Activated CD4-positive, alpha-beta T cell treated with anti-CD3 and anti-CD28 coated beads, Interleukin-2, amount 10 ng/mL, durations not matched to agents 7 days and 5 days (primary cell): ENCODE measurements around the gene OSBP2. TPM values are rescaled to one million over a fixed set of nuclear protein-coding genes. Genes with fewer than 3 reads are reported as not detected.

Source experiments
- CTCF ChIA-PET: fragments of 350-600 bp; sonication (Branson Sonifier 250); formaldehyde crosslinking; loops from one replicate; lab custom pipeline; 2021; ENCODE audit warnings: antibody characterized with exemption; lab: Charles Lee
- POLR2A ChIA-PET: fragments of 350-600 bp; sonication (Branson Sonifier 250); formaldehyde crosslinking; loops from one replicate; lab custom pipeline; 2021; ENCODE audit warnings: antibody characterized with exemption; lab: Charles Lee
- DNase-seq: peaks from one replicate; pipeline ENCODE4 v3.0.0-alpha.2; 2020
- H3K27ac Mint-ChIP-seq: one replicate; pipeline ENCODE4 v1.8.0; 2021; ENCODE audit warnings: mild to moderate bottlenecking, moderate library complexity, mixed read lengths
- H3K27me3 Mint-ChIP-seq: one replicate; pipeline ENCODE4 v1.8.0; 2021; ENCODE audit warnings: mixed read lengths
- H3K36me3 Mint-ChIP-seq: one replicate; pipeline ENCODE4 v1.8.0; 2021; ENCODE audit warnings: low read depth, mixed read lengths
- H3K4me1 Mint-ChIP-seq: one replicate; pipeline ENCODE4 v1.8.0; 2021; ENCODE audit warnings: mixed read lengths
- H3K4me3 Mint-ChIP-seq: one replicate; pipeline ENCODE4 v1.8.0; 2021; ENCODE audit warnings: mild to moderate bottlenecking, moderate library complexity, mixed read lengths
- H3K9me3 Mint-ChIP-seq: one replicate; pipeline ENCODE4 v1.8.0; 2021; ENCODE audit warnings: mixed read lengths
- total RNA-seq, 2 experiments: library from RNA; stranded (reverse); gene quantifications; one replicate each; pipeline ENCODE4 v1.2.3, GENCODE V29; 2021

OSBP2 gene
- total RNA-seq, 2 experiments from 2014 or later: 1.1 TPM

DNA sequence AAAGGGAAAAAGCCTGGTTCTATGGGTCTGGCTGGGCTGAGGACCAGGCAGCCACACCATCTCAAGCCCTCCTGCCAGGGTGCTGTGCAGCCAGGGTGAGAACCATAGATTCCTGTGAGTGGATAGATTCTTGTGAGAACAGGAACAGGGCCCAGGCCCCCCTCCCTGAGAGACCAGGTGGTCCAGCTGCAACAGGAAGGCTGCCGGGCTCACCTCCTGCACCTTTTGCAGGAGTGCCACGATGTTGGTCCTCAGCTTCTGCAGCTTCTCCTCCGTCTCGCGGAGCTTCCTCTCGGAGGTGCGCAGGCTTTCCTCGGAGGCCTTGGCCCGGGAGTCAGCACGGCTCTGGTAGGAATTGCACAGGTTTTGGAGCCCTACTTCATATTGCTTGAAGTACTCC lies 233.1 kb downstream of the OSBP2 start:
- POLR2A ChIA-PET: no interaction called here
- Mint-ChIP-seq H3K9me3 (no peaks in the 10 kb centered on the region), H3K27me3 (no peaks in the 10 kb centered on the region), H3K36me3 (peaks cover 53% of the 10 kb centered on the region), H3K27ac (no peak overlapping the region), H3K4me1 (peaks cover 3% of the 10 kb centered on the region), H3K4me3 (no peak overlapping the region)
- no peak for DNase-seq
- CTCF ChIA-PET: no interaction called here

DNA sequence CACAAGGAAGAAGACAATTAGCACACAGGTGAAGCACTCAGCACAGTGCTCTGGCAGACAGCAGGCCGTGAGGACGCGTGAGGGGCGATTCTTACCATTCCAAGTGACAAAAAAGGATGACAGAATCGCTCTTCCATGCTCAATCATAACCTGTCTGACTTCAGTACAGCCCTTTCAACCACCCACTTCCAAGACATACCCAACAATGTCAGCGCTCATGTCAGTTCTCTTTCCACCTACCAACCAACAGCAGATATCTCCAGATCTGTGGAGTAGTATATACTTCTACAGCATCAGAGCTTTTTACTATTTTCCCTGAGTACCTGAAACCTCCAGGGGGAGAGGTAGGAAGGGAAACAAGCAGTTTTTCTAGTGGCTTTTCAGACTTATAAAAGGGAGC lies 233.7 kb downstream of the OSBP2 start:
- ChIA-PET POLR2A (no interaction called here), CTCF (no interaction called here)
- Mint-ChIP-seq H3K9me3 (no peaks in the 10 kb centered on the region), H3K36me3 (peaks cover 56% of the 10 kb centered on the region), H3K27me3 (no peaks in the 10 kb centered on the region), H3K4me3 (no peak overlapping the region), H3K4me1 (peaks cover 3% of the 10 kb centered on the region), H3K27ac (no peak overlapping the region)
- no peak for DNase-seq

DNA sequence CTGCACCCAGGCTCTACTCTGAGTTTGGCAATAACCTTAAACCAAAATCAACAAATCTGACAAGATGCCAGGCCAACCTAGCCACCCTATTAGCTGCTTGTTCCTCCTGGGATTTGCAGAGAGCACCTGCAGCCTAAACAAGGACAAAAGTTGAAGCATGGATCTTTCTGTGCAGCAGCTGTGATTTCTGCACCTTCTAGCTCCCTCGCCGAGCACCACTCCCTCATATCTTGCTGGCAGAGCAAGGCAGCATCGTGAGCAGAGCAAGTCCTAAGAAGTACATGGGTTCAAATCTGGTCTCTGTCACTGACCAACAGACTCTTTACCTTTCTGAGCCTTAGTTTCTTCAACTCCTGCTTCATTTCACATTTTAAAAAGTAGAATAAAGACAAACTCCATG lies 235.6 kb downstream of the OSBP2 start:
- no peak for DNase-seq
- ChIA-PET POLR2A (no interaction called here), CTCF (interaction anchor here (0.7 to 1.8 kb wide), 3 partner anchors 9 to 14 kb away, joined by 3 to 8 read pairs (median 4); no protein-coding TSS in a partner anchor)
- Mint-ChIP-seq H3K9me3 (no peaks in the 10 kb centered on the region), H3K27ac (no peak overlapping the region), H3K4me3 (no peak overlapping the region), H3K36me3 (peaks cover 63% of the 10 kb centered on the region), H3K27me3 (no peaks in the 10 kb centered on the region), H3K4me1 (peaks cover 3% of the 10 kb centered on the region)

DNA sequence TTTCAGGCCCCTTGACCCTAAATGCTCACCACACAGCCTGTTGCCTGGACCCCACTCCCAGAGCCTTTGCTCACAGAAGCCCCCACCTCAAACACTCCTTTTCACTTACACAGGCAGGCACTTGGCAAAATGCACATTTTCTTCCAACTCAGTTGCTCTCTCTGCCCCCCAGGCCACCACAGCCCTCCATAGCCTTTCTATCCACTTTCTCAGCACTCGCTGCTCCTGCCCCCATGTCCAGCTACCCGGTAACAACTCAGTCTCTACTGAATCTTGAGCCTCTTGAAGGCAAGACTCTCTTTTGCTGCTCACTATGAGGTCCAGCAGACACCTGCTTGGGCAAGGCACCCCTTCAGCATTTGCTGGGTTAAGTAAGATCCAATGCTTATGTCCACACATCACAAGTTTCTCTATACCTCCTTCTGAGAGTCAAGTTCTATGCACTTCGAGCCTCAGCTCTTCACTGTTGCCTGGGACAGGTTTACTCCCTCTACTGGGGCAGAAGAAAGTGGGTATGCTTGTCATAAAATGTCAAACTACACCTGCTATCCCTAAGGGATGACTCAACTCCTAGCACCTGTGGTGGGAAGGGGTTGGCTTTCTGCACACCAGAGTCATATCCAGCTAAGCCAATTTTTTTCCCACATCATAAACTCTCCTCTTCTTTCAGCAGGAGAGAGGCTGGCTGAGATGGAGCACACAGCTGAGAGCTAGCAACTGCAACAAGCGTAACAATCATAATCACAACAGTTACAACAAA lies 237.0 kb downstream of the OSBP2 start:
- peaks cover 6% of the 10 kb centered on the region for H3K4me1 Mint-ChIP-seq
- H3K9me3 Mint-ChIP-seq: no peaks in the 10 kb centered on the region
- no peaks in the 10 kb centered on the region for H3K27me3 Mint-ChIP-seq
- H3K4me3 Mint-ChIP-seq: no peak overlapping the region
- ChIA-PET POLR2A (no interaction called here), CTCF (no interaction called here)
- DNase-seq: no peak
- peaks cover 70% of the 10 kb centered on the region for H3K36me3 Mint-ChIP-seq
- H3K27ac Mint-ChIP-seq: peak overlapping the region; percentile 6

DNA sequence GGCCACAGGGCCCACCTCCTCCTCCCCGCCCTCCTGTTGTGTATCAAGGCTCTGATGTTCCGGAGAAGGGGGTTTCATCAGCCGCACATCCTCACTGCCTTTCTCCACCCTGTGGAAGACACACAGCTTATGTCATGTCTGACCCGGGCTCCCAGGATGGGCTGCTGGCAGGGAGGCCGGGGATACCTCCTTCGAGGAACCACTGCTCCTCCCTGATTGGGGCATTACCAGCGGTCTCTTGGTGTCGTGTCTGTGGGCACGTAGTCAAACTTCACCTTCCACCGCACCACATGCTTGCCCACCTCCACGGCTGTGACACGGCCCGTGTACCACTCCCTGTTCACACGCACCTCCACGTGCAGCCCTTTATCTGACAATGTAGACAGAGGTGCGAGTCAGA lies 238.0 kb downstream of the OSBP2 start:
- Mint-ChIP-seq H3K9me3 (no peaks in the 10 kb centered on the region), H3K27ac (no peak overlapping the region), H3K4me3 (no peak overlapping the region), H3K36me3 (peaks cover 69% of the 10 kb centered on the region), H3K4me1 (peaks cover 6% of the 10 kb centered on the region), H3K27me3 (no peaks in the 10 kb centered on the region)
- ChIA-PET POLR2A (no interaction called here), CTCF (no interaction called here)
- DNase-seq: no peak

DNA sequence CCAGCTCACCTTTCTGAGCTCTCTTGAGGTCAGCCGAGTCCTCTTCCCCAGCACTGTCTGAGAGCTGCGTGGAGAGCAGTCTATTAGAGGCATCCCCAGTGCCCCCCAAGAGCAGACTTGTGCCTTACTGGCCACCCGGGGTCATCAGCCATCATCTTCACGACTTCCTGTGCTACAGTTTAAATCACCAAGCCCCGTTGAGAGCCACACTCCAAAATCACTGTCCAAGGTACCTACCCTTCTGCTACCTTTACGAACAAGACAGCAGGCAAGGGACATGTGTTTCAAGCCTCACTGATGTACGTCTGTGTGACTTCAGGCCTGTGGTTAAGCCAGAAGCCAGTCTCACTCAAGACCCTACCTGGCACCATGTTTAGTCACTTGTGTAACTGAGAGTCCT lies 238.8 kb downstream of the OSBP2 start:
- POLR2A ChIA-PET: no interaction called here
- Mint-ChIP-seq H3K4me1 (peaks cover 10% of the 10 kb centered on the region), H3K27me3 (no peaks in the 10 kb centered on the region), H3K27ac (no peak overlapping the region), H3K4me3 (no peak overlapping the region), H3K9me3 (no peaks in the 10 kb centered on the region), H3K36me3 (peaks cover 71% of the 10 kb centered on the region)
- DNase-seq: no peak
- CTCF ChIA-PET: no interaction called here

DNA sequence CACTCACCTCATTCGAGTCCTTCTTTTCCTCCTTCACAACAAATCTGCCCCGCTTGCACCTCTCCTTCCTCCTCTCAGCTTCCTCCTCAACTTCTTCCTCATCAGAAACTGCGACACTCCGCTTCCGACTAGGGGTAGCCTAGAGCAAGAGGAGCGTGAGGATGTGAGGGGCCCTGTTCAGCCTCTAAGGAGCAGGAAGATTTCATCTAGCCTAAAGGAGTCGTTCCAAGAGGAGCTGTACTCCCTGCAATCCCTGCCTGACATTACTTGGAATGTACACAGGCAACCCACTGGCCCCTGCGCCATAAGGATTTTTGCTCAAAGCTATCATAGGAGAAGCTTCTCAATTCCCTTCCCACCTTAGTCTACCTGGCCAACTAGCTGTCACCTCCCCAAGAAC lies 239.4 kb downstream of the OSBP2 start:
- Mint-ChIP-seq H3K4me1 (peaks cover 12% of the 10 kb centered on the region), H3K4me3 (no peak overlapping the region), H3K9me3 (no peaks in the 10 kb centered on the region), H3K27me3 (no peaks in the 10 kb centered on the region), H3K27ac (no peak overlapping the region), H3K36me3 (peaks cover 76% of the 10 kb centered on the region)
- ChIA-PET CTCF (no interaction called here), POLR2A (no interaction called here)
- no peak for DNase-seq

DNA sequence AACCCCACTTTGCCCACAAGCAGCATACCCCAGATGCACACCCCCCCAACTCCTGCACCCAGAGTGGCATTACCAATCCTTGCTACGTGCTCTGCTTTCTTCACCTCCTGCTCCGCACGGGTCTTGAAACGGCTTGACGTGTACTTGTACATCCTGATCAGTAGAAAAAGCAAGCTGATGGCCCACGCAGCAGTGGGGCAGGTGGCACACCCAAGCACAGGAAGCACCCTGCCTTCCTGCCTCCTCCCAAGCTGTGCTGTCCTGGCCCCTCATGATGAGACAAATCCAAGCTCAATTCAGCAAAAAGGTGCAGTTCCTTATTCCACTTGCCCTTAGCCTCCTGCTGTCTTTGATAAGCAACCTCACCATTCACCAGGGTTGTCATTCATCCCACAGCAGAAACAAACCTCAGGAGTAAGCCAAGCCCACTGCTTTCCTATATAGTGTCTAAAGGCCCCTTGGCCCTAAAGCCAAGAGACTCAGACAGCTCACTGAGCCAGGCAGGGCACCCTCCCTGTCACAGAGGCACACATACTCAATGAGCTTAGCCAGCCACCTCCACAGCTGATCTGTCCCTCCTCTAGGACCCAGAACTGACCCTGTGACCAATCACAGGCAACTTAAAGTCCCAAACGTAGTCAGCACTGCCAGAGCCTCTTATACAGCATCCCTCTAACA lies 246.2 kb downstream of the OSBP2 start:
- ChIA-PET CTCF (interaction anchor here (0.8 to 1.1 kb wide), 2 partner anchors 11 to 48 kb away, joined by 3 to 4 read pairs; no protein-coding TSS in a partner anchor), POLR2A (no interaction called here)
- Mint-ChIP-seq H3K4me3 (peak overlapping the region; percentile 70), H3K36me3 (peaks cover 85% of the 10 kb centered on the region), H3K4me1 (peaks cover 71% of the 10 kb centered on the region), H3K9me3 (peaks cover 3% of the 10 kb centered on the region), H3K27ac (peak overlapping the region; percentile 94), H3K27me3 (no peaks in the 10 kb centered on the region)
- DNase-seq: peak; percentile 59

DNA sequence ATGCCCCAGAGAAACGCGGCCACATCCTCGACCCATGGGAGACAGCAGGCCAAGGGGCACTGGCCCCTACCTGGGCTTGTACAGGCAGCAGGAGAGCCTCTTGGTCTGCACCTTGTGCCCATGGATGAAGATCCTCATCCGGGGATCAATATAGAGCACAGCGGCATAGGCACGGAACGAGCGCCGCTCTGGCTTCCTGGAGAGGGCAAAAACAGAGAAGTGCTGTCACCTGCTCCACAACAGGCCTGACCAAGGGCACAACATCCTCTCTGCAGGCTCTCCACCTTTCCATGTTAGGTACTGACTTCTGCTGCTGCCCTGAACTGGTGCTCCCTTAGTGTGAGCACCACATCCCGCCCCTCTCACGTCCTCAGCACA lies 246.7 kb downstream of the OSBP2 start:
- no peak for DNase-seq
- peaks cover 85% of the 10 kb centered on the region for H3K36me3 Mint-ChIP-seq
- ChIA-PET POLR2A (no interaction called here), CTCF (no interaction called here)
- peaks cover 3% of the 10 kb centered on the region for H3K9me3 Mint-ChIP-seq
- peak overlapping the region; percentile 70 for H3K4me3 Mint-ChIP-seq
- H3K4me1 Mint-ChIP-seq: peaks cover 76% of the 10 kb centered on the region
- H3K27me3 Mint-ChIP-seq: no peaks in the 10 kb centered on the region
- H3K27ac Mint-ChIP-seq: peak overlapping the region; percentile 94

DNA sequence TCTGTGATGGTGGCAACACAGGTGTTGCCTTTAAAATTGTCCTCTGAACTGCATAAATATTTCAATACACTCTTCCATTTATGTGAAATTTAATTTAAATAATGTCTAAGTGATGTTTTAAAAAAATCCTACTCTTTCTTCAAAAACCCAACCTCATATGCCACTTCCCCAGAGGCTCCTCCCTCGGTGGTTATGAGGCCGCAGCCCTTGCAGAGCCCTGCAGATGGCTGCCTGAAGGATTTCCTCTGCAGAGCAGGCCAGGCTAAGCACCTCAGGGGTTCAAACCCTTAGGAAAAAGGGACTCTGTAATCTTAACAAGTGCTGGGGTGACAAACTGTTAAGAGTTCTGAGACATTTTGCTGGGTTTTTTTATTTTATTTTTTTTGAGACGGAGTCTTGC lies 248.7 kb downstream of the OSBP2 start:
- POLR2A ChIA-PET: no interaction called here
- H3K27ac Mint-ChIP-seq: peak overlapping the region; percentile 83

DNA sequence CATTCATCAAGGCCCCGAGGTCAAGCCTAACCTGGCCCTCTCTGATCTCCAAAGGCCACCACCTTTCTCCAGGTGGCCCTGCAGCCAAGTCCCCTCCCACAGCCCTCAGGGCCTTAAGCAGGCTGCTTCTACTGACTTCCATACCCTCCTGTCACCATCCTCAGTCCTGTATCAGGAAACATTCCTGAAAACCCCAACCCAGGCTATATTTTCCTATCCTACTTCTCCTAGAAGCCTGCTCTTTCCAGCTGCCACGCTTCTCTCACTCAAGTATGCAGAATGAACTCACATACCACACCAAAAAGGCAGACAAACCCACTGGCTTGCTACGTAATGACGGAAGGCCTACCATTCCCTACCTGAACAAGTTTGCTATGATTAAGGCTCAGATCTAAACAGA lies 250.3 kb downstream of the OSBP2 start:
- no peak for DNase-seq
- peaks cover 3% of the 10 kb centered on the region for H3K9me3 Mint-ChIP-seq
- ChIA-PET POLR2A (no interaction called here), CTCF (interaction anchor here (1.5 kb wide), 1 partner anchor 140 kb away, joined by 5 read pairs; no protein-coding TSS in a partner anchor)
- no peak overlapping the region for H3K4me3 Mint-ChIP-seq
- H3K27ac Mint-ChIP-seq: no peak overlapping the region
- peaks cover 65% of the 10 kb centered on the region for H3K36me3 Mint-ChIP-seq
- H3K4me1 Mint-ChIP-seq: peaks cover 71% of the 10 kb centered on the region
- no peaks in the 10 kb centered on the region for H3K27me3 Mint-ChIP-seq

More for the DNA sequence above, 248.7 kb downstream of the OSBP2 start:
- Mint-ChIP-seq H3K4me3 (peak overlapping the region; percentile 30), H3K27me3 (no peaks in the 10 kb centered on the region), H3K36me3 (peaks cover 72% of the 10 kb centered on the region), H3K4me1 (peaks cover 75% of the 10 kb centered on the region), H3K9me3 (peaks cover 3% of the 10 kb centered on the region)
- peak; percentile 83 for DNase-seq
- CTCF ChIA-PET: no interaction called here

DNA sequence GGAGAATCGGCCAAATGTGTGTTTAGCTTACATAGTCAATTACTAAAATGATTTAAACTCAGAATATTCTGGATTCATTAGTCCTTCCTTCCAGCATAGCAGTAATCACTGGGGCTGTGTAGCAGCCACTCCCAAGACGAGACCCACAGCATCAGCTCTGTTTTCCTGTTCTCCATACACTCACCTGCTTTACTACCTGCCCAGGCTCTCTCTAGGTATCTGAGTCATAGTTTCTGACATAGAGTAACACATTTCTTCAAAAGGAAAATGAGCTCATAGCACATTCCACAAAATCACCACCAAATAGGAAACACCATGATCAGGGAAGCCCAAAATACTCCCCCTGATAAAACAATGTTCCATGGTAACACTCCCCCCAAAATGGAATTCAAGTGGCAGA lies 251.0 kb downstream of the OSBP2 start:
- CTCF ChIA-PET: interaction anchor here (0.9 to 1.5 kb wide), 4 partner anchors 9 to 448 kb away, joined by 3 to 5 read pairs (median 3); no protein-coding TSS in a partner anchor
- peaks cover 65% of the 10 kb centered on the region for H3K36me3 Mint-ChIP-seq
- H3K4me1 Mint-ChIP-seq: peaks cover 64% of the 10 kb centered on the region

DNA sequence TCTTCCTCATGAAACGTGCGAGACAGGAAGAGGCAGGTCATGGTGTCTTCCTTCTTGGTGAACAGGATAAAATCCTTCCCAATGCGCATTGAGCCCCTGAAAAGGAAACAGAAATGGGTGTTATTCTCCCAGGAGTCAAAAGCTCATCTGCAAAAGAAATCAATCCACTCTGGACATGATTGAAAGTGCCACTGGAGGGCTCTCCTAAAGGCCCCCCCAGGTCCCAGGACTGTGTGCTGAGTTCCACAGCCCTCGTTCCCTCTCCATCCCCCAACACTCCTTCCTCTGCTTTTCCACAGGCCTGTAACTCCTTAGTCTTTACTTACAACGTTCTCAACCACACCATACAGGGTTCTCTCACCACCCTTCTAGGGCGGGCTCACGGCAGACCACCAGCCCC lies 251.7 kb downstream of the OSBP2 start:
- ChIA-PET CTCF (interaction anchor here (0.8 to 1.2 kb wide), 4 partner anchors 8 to 447 kb away, joined by 3 to 5 read pairs (median 3); partner anchors contain the start of genes MORC2 and TUG1), POLR2A (no interaction called here)
- no peak overlapping the region for H3K4me3 Mint-ChIP-seq
- no peak overlapping the region for H3K27ac Mint-ChIP-seq
- H3K9me3 Mint-ChIP-seq: peaks cover 3% of the 10 kb centered on the region
- peaks cover 64% of the 10 kb centered on the region for H3K36me3 Mint-ChIP-seq
- H3K4me1 Mint-ChIP-seq: peaks cover 61% of the 10 kb centered on the region
- no peak for DNase-seq
- no peaks in the 10 kb centered on the region for H3K27me3 Mint-ChIP-seq

More for the DNA sequence above, 251.0 kb downstream of the OSBP2 start:
- peaks cover 3% of the 10 kb centered on the region for H3K9me3 Mint-ChIP-seq
- DNase-seq: no peak
- no peak overlapping the region for H3K27ac Mint-ChIP-seq
- no peak overlapping the region for H3K4me3 Mint-ChIP-seq
- POLR2A ChIA-PET: no interaction called here
- H3K27me3 Mint-ChIP-seq: no peaks in the 10 kb centered on the region
